ENCODE results near the gene TRIM22. TPM values are rescaled to one million over a fixed set of nuclear protein-coding genes. Genes with fewer than 3 reads are reported as not detected.
"Not testable (repeated sequence)": the region's sequence is repeated elsewhere in the genome, so short reads cannot be mapped to it uniquely, and the experiment has no call there.

The TRIM22 gene
- total RNA-seq, 1 donor from 2014 or later = 1.7 TPM

- Mint-ChIP-seq H3K27ac (no peak overlapping the region), H3K4me3 (ENCODE audit: low read depth) (no peak overlapping the region), H3K36me3 (ENCODE audit: insufficient read depth) (no peaks in the 10 kb centered on the region), H3K27me3 (peaks cover 2% of the 10 kb centered on the region), H3K9me3 (ENCODE audit: low read depth) (peaks cover 3% of the 10 kb centered on the region), H3K4me1 (ENCODE audit: low read depth) (no peaks in the 10 kb centered on the region)
- DNase-seq (ENCODE audit: low spot score, unreplicated experiment) = no peak
- TF ChIP-seq CTCF (IDR thresholded peaks at IDR 0.05; ENCODE audit: unreplicated experiment) = no peak
Measured at GRCh38 chr11:5713695-5714094, 24.1 kb downstream of the TRIM22 start.

GRCh38 chr11:5716518-5716917 lies 26.9 kb downstream of the TRIM22 start:
- not testable (repeated sequence) for H3K27ac Mint-ChIP-seq; DNase-seq (ENCODE audit: low spot score, unreplicated experiment); H3K4me3 Mint-ChIP-seq (ENCODE audit: low read depth); H3K36me3 Mint-ChIP-seq (ENCODE audit: insufficient read depth); H3K27me3 Mint-ChIP-seq; H3K9me3 Mint-ChIP-seq (ENCODE audit: low read depth); H3K4me1 Mint-ChIP-seq (ENCODE audit: low read depth)

- H3K4me1 Mint-ChIP-seq (ENCODE audit: low read depth) = no peaks in the 10 kb centered on the region
- no peak overlapping the region for H3K4me3 Mint-ChIP-seq (ENCODE audit: low read depth)
- no peak for TF ChIP-seq CTCF (IDR thresholded peaks at IDR 0.05; ENCODE audit: unreplicated experiment)
- no peaks in the 10 kb centered on the region for H3K27me3 Mint-ChIP-seq
- no peak for DNase-seq (ENCODE audit: low spot score, unreplicated experiment)
- H3K27ac Mint-ChIP-seq = no peak overlapping the region
- no peaks in the 10 kb centered on the region for H3K36me3 Mint-ChIP-seq (ENCODE audit: insufficient read depth)
- peaks cover 3% of the 10 kb centered on the region for H3K9me3 Mint-ChIP-seq (ENCODE audit: low read depth)
Measured at GRCh38 chr11:5719703-5720495, 30.3 kb downstream of the TRIM22 start.

- no peak overlapping the region for H3K27ac Mint-ChIP-seq
- H3K36me3 Mint-ChIP-seq (ENCODE audit: insufficient read depth) = no peaks in the 10 kb centered on the region
- no peak for DNase-seq (ENCODE audit: low spot score, unreplicated experiment)
- H3K9me3 Mint-ChIP-seq (ENCODE audit: low read depth) = no peaks in the 10 kb centered on the region
- no peak for TF ChIP-seq CTCF (IDR thresholded peaks at IDR 0.05; ENCODE audit: unreplicated experiment)
- H3K4me1 Mint-ChIP-seq (ENCODE audit: low read depth) = no peaks in the 10 kb centered on the region
- no peak overlapping the region for H3K4me3 Mint-ChIP-seq (ENCODE audit: low read depth)
- H3K27me3 Mint-ChIP-seq = no peaks in the 10 kb centered on the region
Measured at GRCh38 chr11:5722622-5723021, 33.0 kb downstream of the TRIM22 start.

- Mint-ChIP-seq H3K27me3 (peaks cover 3% of the 10 kb centered on the region), H3K4me1 (ENCODE audit: low read depth) (no peaks in the 10 kb centered on the region), H3K27ac (no peak overlapping the region), H3K4me3 (ENCODE audit: low read depth) (no peak overlapping the region), H3K9me3 (ENCODE audit: low read depth) (no peaks in the 10 kb centered on the region), H3K36me3 (ENCODE audit: insufficient read depth) (no peaks in the 10 kb centered on the region)
- TF ChIP-seq CTCF (IDR thresholded peaks at IDR 0.05; ENCODE audit: unreplicated experiment) = no peak
- DNase-seq (ENCODE audit: low spot score, unreplicated experiment) = no peak
Measured at GRCh38 chr11:5726351-5726750, 36.8 kb downstream of the TRIM22 start.

- no peak for TF ChIP-seq CTCF (IDR thresholded peaks at IDR 0.05; ENCODE audit: unreplicated experiment)
- DNase-seq (ENCODE audit: low spot score, unreplicated experiment) = no peak
- H3K9me3 Mint-ChIP-seq (ENCODE audit: low read depth) = no peaks in the 10 kb centered on the region
- no peaks in the 10 kb centered on the region for H3K4me1 Mint-ChIP-seq (ENCODE audit: low read depth)
- peaks cover 3% of the 10 kb centered on the region for H3K27me3 Mint-ChIP-seq
- H3K4me3 Mint-ChIP-seq (ENCODE audit: low read depth) = no peak overlapping the region
- no peaks in the 10 kb centered on the region for H3K36me3 Mint-ChIP-seq (ENCODE audit: insufficient read depth)
- H3K27ac Mint-ChIP-seq = no peak overlapping the region
Measured at GRCh38 chr11:5727691-5728090, 38.1 kb downstream of the TRIM22 start.
